GM19193 (cell line): ENCODE measurements around the gene TOPORS.
A peak's percentile ranks its signal among the peaks of the same experiment; 100 is the strongest.

Experiments used
- POLR2A ChIP-seq: IDR thresholded peaks from 4 replicates; pipeline ENCODE4 v1.6.1; 2011; ENCODE audit not compliant: insufficient read depth, insufficient read length; ENCODE audit errors: extremely low read depth

The TOPORS gene

GRCh38 chr9:32552172-32552872, at the start of gene TOPORS, which contains the start of gene SMIM27:
TOPORS (minus strand) TSS chr9:32552586; CDS start chr9:32552436, 150 bp downstream.
SMIM27 (plus strand) TSS chr9:32552327; CDS start chr9:32552435, 108 bp downstream.
- TF ChIP-seq POLR2A, result peak; percentile 91

- TF ChIP-seq POLR2A, result no peak
Observed at GRCh38 chr9:32596936-32597335, 44.5 kb upstream of the TOPORS start.

GRCh38 chr9:32596096-32596865, 43.9 kb upstream of the TOPORS start:
- TF ChIP-seq POLR2A, result no peak

- no peak for TF ChIP-seq POLR2A
Observed at GRCh38 chr9:32590898-32591297, 38.5 kb upstream of the TOPORS start.

GRCh38 chr9:32590476-32590875, 38.1 kb upstream of the TOPORS start:
- no peak for TF ChIP-seq POLR2A

GRCh38 chr9:32589083-32589723, 36.8 kb upstream of the TOPORS start:
- TF ChIP-seq POLR2A, result no peak

- no peak for TF ChIP-seq POLR2A
Observed at GRCh38 chr9:32587901-32588300, 35.5 kb upstream of the TOPORS start.

GRCh38 chr9:32584784-32585183, 32.4 kb upstream of the TOPORS start:
- TF ChIP-seq POLR2A, result no peak

GRCh38 chr9:32581512-32582143, 29.2 kb upstream of the TOPORS start:
- TF ChIP-seq POLR2A, result no peak

GRCh38 chr9:32580631-32581300, 28.4 kb upstream of the TOPORS start:
- no peak for TF ChIP-seq POLR2A

- no peak for TF ChIP-seq POLR2A
Observed at GRCh38 chr9:32579706-32580331, 27.4 kb upstream of the TOPORS start.

- TF ChIP-seq POLR2A, result no peak
Observed at GRCh38 chr9:32578976-32579375, 26.6 kb upstream of the TOPORS start.

- TF ChIP-seq POLR2A, result no peak
Observed at GRCh38 chr9:32577316-32577715, 24.9 kb upstream of the TOPORS start.

- TF ChIP-seq POLR2A, result no peak
Observed at GRCh38 chr9:32574858-32575257, 22.5 kb upstream of the TOPORS start.
